HG03378 (cell line): ENCODE measurements around the gene GATAD2B.
"Not testable (repeated sequence)": the region's sequence is repeated elsewhere in the genome, so short reads cannot be mapped to it uniquely, and the experiment has no call there.

Experiments used
- ATAC-seq: cut with Tn5 transposase; IDR thresholded peaks from one replicate; pipeline ENCODE4 v1.9.1; 2021; ENCODE audit warnings: mild to moderate bottlenecking, moderate library complexity; ENCODE audit not compliant: unreplicated experiment

The GATAD2B gene

GRCh38 chr1:153899509-153899908 lies 23.3 kb downstream of the GATAD2B start:
- no peak for ATAC-seq

GRCh38 chr1:153895866-153896265 lies 26.9 kb downstream of the GATAD2B start:
- not testable (repeated sequence) for ATAC-seq

- not testable (repeated sequence) for ATAC-seq
Observed at GRCh38 chr1:153891042-153891441, 31.7 kb downstream of the GATAD2B start.

GRCh38 chr1:153888533-153888932 lies 34.2 kb downstream of the GATAD2B start:
- ATAC-seq, result no peak

GRCh38 chr1:153886127-153886526 lies 36.6 kb downstream of the GATAD2B start:
- no peak for ATAC-seq

- no peak for ATAC-seq
Observed at GRCh38 chr1:153883223-153883622, 39.5 kb downstream of the GATAD2B start.

- no peak for ATAC-seq
Observed at GRCh38 chr1:153882296-153882912, 40.4 kb downstream of the GATAD2B start.

GRCh38 chr1:153881751-153882150 lies 41.0 kb downstream of the GATAD2B start:
- no peak for ATAC-seq

GRCh38 chr1:153880962-153881361 lies 41.8 kb downstream of the GATAD2B start:
- no peak for ATAC-seq

GRCh38 chr1:153880024-153880423 lies 42.7 kb downstream of the GATAD2B start:
- ATAC-seq, result no peak

- ATAC-seq, result no peak
Observed at GRCh38 chr1:153877112-153877511, 45.7 kb downstream of the GATAD2B start.

- ATAC-seq, result no peak
Observed at GRCh38 chr1:153872934-153873333, 49.8 kb downstream of the GATAD2B start.

- no peak for ATAC-seq
Observed at GRCh38 chr1:153872331-153872730, 50.4 kb downstream of the GATAD2B start.

GRCh38 chr1:153869486-153869885 lies 53.3 kb downstream of the GATAD2B start:
- no peak for ATAC-seq

- no peak for ATAC-seq
Observed at GRCh38 chr1:153866045-153866850, 56.5 kb downstream of the GATAD2B start.

- no peak for ATAC-seq
Observed at GRCh38 chr1:153860285-153860684, 62.5 kb downstream of the GATAD2B start.

GRCh38 chr1:153857505-153857904 lies 65.3 kb downstream of the GATAD2B start:
- no peak for ATAC-seq

GRCh38 chr1:153856763-153857162 lies 66.0 kb downstream of the GATAD2B start:
- ATAC-seq, result no peak

GRCh38 chr1:153852170-153852569 lies 70.6 kb downstream of the GATAD2B start:
- no peak for ATAC-seq

- peak; percentile 85 for ATAC-seq
Observed at GRCh38 chr1:153849487-153850185, 73.1 kb downstream of the GATAD2B start.

GRCh38 chr1:153848805-153849204 lies 74.0 kb downstream of the GATAD2B start:
- no peak for ATAC-seq

- ATAC-seq, result no peak
Observed at GRCh38 chr1:153845158-153845557, 77.6 kb downstream of the GATAD2B start.
